ENCODE measurements around the gene DENND5A.

The DENND5A gene

GRCh38 chr11:9095421-9095820, 169.7 kb downstream of the DENND5A start:
- DNase-seq, result no peak

- DNase-seq, result no peak
Observed at GRCh38 chr11:9094420-9094819, 170.7 kb downstream of the DENND5A start.

- DNase-seq, result peak in 1 of 14 donors; percentile 5
Observed at GRCh38 chr11:9092853-9093778, 172.0 kb downstream of the DENND5A start.

GRCh38 chr11:9092072-9092471, 173.1 kb downstream of the DENND5A start:
- no peak for DNase-seq

GRCh38 chr11:9091044-9091922, 173.9 kb downstream of the DENND5A start, which contains the start of gene SCUBE2:
SCUBE2 (minus strand) TSS chr11:9091599; CDS start chr11:9091528, 71 bp downstream.
- DNase-seq, result no peak

- DNase-seq, result peak in 1 of 14 donors; percentile 32
Observed at GRCh38 chr11:9090488-9091043, 174.6 kb downstream of the DENND5A start.

- no peak for DNase-seq
Observed at GRCh38 chr11:9089636-9090035, 175.5 kb downstream of the DENND5A start.

- DNase-seq, result peak in 1 of 14 donors; percentile 6
Observed at GRCh38 chr11:9089061-9089460, 176.1 kb downstream of the DENND5A start.

Data from C1 segment of cervical spinal cord (tissue), 14 donors.